PC-3 (cell line): ENCODE results near the gene CXCR3. TPM values are rescaled to one million over a fixed set of nuclear protein-coding genes. Genes with fewer than 3 reads are reported as not detected.
"Not testable (repeated sequence)": the region's sequence is repeated elsewhere in the genome, so short reads cannot be mapped to it uniquely, and the experiment has no call there.

ENCODE experiments used
- ATAC-seq: fragments of 200-7000 bp; cut with Tn5 transposase; 2 replicates; pipeline ENCODE4 v1.9.1; 2020; ENCODE audit warnings: mild to moderate bottlenecking, moderate library complexity
- BruUV-seq: library from RNA; stranded (reverse); fragments of 400-500 nt; replicated peaks from 2 replicates; lab custom pipeline; 2021; lab: Mats Ljungman, UMichigan
- CTCF ChIA-PET: fragments of 300-600 bp; sonication (Branson Sonifier 250); formaldehyde crosslinking; loops from one replicate; lab custom pipeline; 2022; ENCODE audit warnings: antibody characterized with exemption; lab: Charles Lee
- POLR2A ChIA-PET: fragments of 300-600 bp; sonication (Branson Sonifier 250); formaldehyde crosslinking; loops from one replicate; lab custom pipeline; 2022; ENCODE audit warnings: antibody characterized with exemption; ENCODE audit not compliant: unreplicated experiment; lab: Charles Lee
- DNase-seq: peaks from one replicate; pipeline ENCODE4 v3.0.0-alpha.2; 2015
- H2AFZ ChIP-seq: fragments of 300-600 bp; sonication (generic); 2 replicates; pipeline ENCODE4 v1.6.0; 2016; ENCODE audit warnings: antibody characterized with exemption, low read length
- H3F3A ChIP-seq: fragments of 300-600 bp; sonication (generic); one replicate; pipeline ENCODE4 v1.6.0; 2017; ENCODE audit warnings: antibody characterized with exemption, low read length, control low read depth, mild to moderate bottlenecking; ENCODE audit not compliant: unreplicated experiment
- H3K27ac ChIP-seq: fragments of 300-600 bp; sonication (generic); 2 replicates; pipeline ENCODE4 v1.5.1; 2016; ENCODE audit warnings: mild to moderate bottlenecking, low read length
- H3K27me3 ChIP-seq: fragments of 300-600 bp; sonication (generic); 2 replicates; pipeline ENCODE4 v1.6.1; 2016; ENCODE audit warnings: low read length, mixed read lengths
- H3K36me3 ChIP-seq: fragments of 300-600 bp; sonication (generic); 2 replicates; pipeline ENCODE4 v1.6.1; 2016; ENCODE audit warnings: low read depth, mixed run types, low read length, mixed read lengths
- H3K4me1 ChIP-seq: fragments of 300-600 bp; sonication (generic); 2 replicates; pipeline ENCODE4 v1.5.1; 2016; ENCODE audit warnings: low read length; ENCODE audit not compliant: insufficient read depth
- H3K4me2 ChIP-seq: fragments of 300-600 bp; sonication (generic); 2 replicates; pipeline ENCODE4 v1.6.0; 2016; ENCODE audit warnings: low read length
- H3K4me3 ChIP-seq: fragments of 300-600 bp; sonication (generic); 2 replicates; pipeline ENCODE4 v1.5.1; 2016; ENCODE audit warnings: mild to moderate bottlenecking, low read length, mixed read lengths
- H3K79me2 ChIP-seq: fragments of 300-600 bp; sonication (generic); 2 replicates; pipeline ENCODE4 v1.6.1; 2017; ENCODE audit warnings: low read length, mixed read lengths
- H3K9ac ChIP-seq: fragments of 300-600 bp; sonication (generic); 2 replicates; pipeline ENCODE4 v1.6.0; 2016; ENCODE audit warnings: mild to moderate bottlenecking, low read length
- H3K9me2 ChIP-seq: fragments of 300-600 bp; sonication (generic); replicated peaks from 2 replicates; pipeline ENCODE4 v1.6.1; 2016; ENCODE audit warnings: mixed run types, low read length, mixed read lengths
- H3K9me3 ChIP-seq: fragments of 300-600 bp; sonication (generic); 2 replicates; pipeline ENCODE4 v1.6.1; 2016; ENCODE audit warnings: low read length, mixed read lengths
- H4K20me1 ChIP-seq: fragments of 300-600 bp; sonication (generic); 2 replicates; pipeline ENCODE4 v1.6.1; 2016; ENCODE audit warnings: low read length, mixed read lengths
- CTCF ChIP-seq: fragments of 300-600 bp; sonication (generic); conservative IDR thresholded peaks from 2 replicates; pipeline ENCODE4 v1.5.1; 2017; ENCODE audit warnings: antibody characterized with exemption, low read depth, mild to moderate bottlenecking, low read length
- EZH2 ChIP-seq: fragments of 300-600 bp; sonication (generic); IDR thresholded peaks from one replicate; pipeline ENCODE4 v1.6.1; 2017; ENCODE audit warnings: antibody characterized with exemption, mild to moderate bottlenecking, low read length; ENCODE audit not compliant: unreplicated experiment
- EZH2phosphoT487 ChIP-seq: fragments of 300-600 bp; sonication (generic); IDR thresholded peaks from 2 replicates; pipeline ENCODE4 v1.6.1; 2018; ENCODE audit warnings: mild to moderate bottlenecking, antibody characterized with exemption, low read length, borderline replicate concordance
- intact Hi-C: fragments of 100-400 bp; cut with micrococcal nuclease; formaldehyde crosslinking; loops from 2 replicates; pipeline ENCODE4 v1.9.0; 2023
- total RNA-seq: library from RNA; depleted of rRNA; stranded (reverse); fragments of >200 nt; gene quantifications from 2 replicates; pipeline ENCODE4 v1.2.3, GENCODE V29; 2014

The CXCR3 gene
- total RNA-seq, 1 experiment from 2014 or later, result not detected

- POLR2A ChIA-PET, result no interaction called here
- BruUV-seq, result no TSS peak
- H3K36me3 ChIP-seq, result peaks cover 2% of the 10 kb centered on the region; the same call in 1 of the 2 replicates
- TF ChIP-seq CTCF (no peak), EZH2phosphoT487 (no peak), EZH2 (no peak)
- H2AFZ ChIP-seq, result no peak overlapping the region
- DNase-seq (no peak), ATAC-seq (no peak)
- intact Hi-C loops, result no loop called here
- H3K9me3 ChIP-seq, result no peaks in the 10 kb centered on the region
- H3K9me2 ChIP-seq, result no peaks in the 10 kb centered on the region
- H3K9ac ChIP-seq, result no peak overlapping the region
- H3K4me2 ChIP-seq, result no peak overlapping the region
- H3K79me2 ChIP-seq, result no peaks in the 10 kb centered on the region
- H4K20me1 ChIP-seq, result no peaks in the 10 kb centered on the region
- no peak overlapping the region for H3K4me3 ChIP-seq
- no peaks in the 10 kb centered on the region for H3F3A ChIP-seq
- H3K27ac ChIP-seq, result no peak overlapping the region
- no peaks in the 10 kb centered on the region for H3K4me1 ChIP-seq
- H3K27me3 ChIP-seq, result no peaks in the 10 kb centered on the region
- CTCF ChIA-PET, result no interaction called here
Measured at GRCh38 chrX:71615056-71615455, 3.3 kb downstream of the CXCR3 start.

- intact Hi-C loops, result no loop called here
- no peak for ATAC-seq
- no peaks in the 10 kb centered on the region for H3K4me1 ChIP-seq
- no peaks in the 10 kb centered on the region for H4K20me1 ChIP-seq
- H2AFZ ChIP-seq, result no peak overlapping the region
- no peaks in the 10 kb centered on the region for H3F3A ChIP-seq
- no peak for DNase-seq
- no peaks in the 10 kb centered on the region for H3K9me3 ChIP-seq
- no TSS peak for BruUV-seq
- no peak overlapping the region for H3K4me2 ChIP-seq
- H3K9ac ChIP-seq, result no peak overlapping the region
- TF ChIP-seq EZH2 (no peak), EZH2phosphoT487 (no peak), CTCF (no peak)
- no peaks in the 10 kb centered on the region for H3K79me2 ChIP-seq
- peaks cover 10% of the 10 kb centered on the region; the same call in 1 of the 2 replicates for H3K36me3 ChIP-seq
- CTCF ChIA-PET, result no interaction called here
- H3K27me3 ChIP-seq, result no peaks in the 10 kb centered on the region
- H3K27ac ChIP-seq, result no peak overlapping the region
- POLR2A ChIA-PET, result no interaction called here
- H3K9me2 ChIP-seq, result no peaks in the 10 kb centered on the region
- H3K4me3 ChIP-seq, result no peak overlapping the region
Measured at GRCh38 chrX:71612256-71612655, 6.1 kb downstream of the CXCR3 start.

GRCh38 chrX:71611736-71612135, 6.6 kb downstream of the CXCR3 start:
- H3K4me2 ChIP-seq, DNase-seq, H3F3A ChIP-seq, H3K4me1 ChIP-seq, POLR2A ChIA-PET, H3K9ac ChIP-seq, BruUV-seq, H4K20me1 ChIP-seq, H3K9me3 ChIP-seq, ATAC-seq, H3K9me2 ChIP-seq, H3K79me2 ChIP-seq, H2AFZ ChIP-seq, H3K27me3 ChIP-seq, CTCF ChIA-PET, H3K4me3 ChIP-seq, H3K27ac ChIP-seq, intact Hi-C loops: not testable (repeated sequence)
- peaks cover 10% of the 10 kb centered on the region; the same call in 1 of the 2 replicates for H3K36me3 ChIP-seq
